K562 (cell line): ENCODE measurements around the gene BBS1.

ENCODE experiments used
- CTCF ChIP-seq, 3 experiments: IDR thresholded peaks in 2 of 3; conservative IDR thresholded peaks in 1 of 3; 2 replicates each; pipeline ENCODE4 v1.5.1; 2011 to 2012; ENCODE audit warnings: low read length in 3 of 3, mild to moderate bottlenecking in 3 of 3, control low read depth in 2 of 3, improper control_type of control experiment in 1 of 3, inconsistent platforms in 1 of 3, low read depth in 1 of 3, mixed read lengths in 1 of 3, moderate library complexity in 1 of 3; ENCODE audit not compliant: insufficient read depth in 2 of 3
- FOXK2 ChIP-seq, 2 experiments: fragments of 450-650 bp; IDR thresholded peaks in 1 of 2; conservative IDR thresholded peaks in 1 of 2; 2 replicates each; pipeline ENCODE4 v1.6.1; 2016; ENCODE audit warnings: low read depth in 2 of 2, mild to moderate bottlenecking in 1 of 2
- GABPB1 ChIP-seq: sonication (generic); formaldehyde crosslinking; IDR thresholded peaks from 2 replicates; pipeline ENCODE4 v1.8.0; 2022; ENCODE audit warnings: mild to moderate bottlenecking, missing genetic modification reagents
- MAFF ChIP-seq: IDR thresholded peaks from 2 replicates; pipeline ENCODE4 v1.6.1; 2012; ENCODE audit warnings: low read length, improper control_type of control experiment
- MEF2D ChIP-seq: conservative IDR thresholded peaks from 2 replicates; pipeline ENCODE4 v1.6.1; 2016; ENCODE audit warnings: low read depth, missing genetic modification characterization, missing compliant biosample characterization
- PHB ChIP-seq: fragments of 250-450 bp; sonication (Bioruptor Pico); IDR thresholded peaks from 2 replicates; pipeline ENCODE4 v1.5.0; 2021
- STAG1 ChIP-seq: sonication (generic); formaldehyde crosslinking; IDR thresholded peaks from 2 replicates; pipeline ENCODE4 v1.5.0; 2020; ENCODE audit warnings: missing genetic modification reagents, borderline replicate concordance
- TRIM28 ChIP-seq: fragments of 450-650 bp; IDR thresholded peaks from 2 replicates; pipeline ENCODE4 v1.6.1; 2017
- ZBED1 ChIP-seq: IDR thresholded peaks from 2 replicates; pipeline ENCODE4 v1.6.1; 2014
- ZFP91 ChIP-seq: sonication (generic); formaldehyde crosslinking; IDR thresholded peaks from 2 replicates; pipeline ENCODE4 v1.8.0; 2022; ENCODE audit warnings: mild to moderate bottlenecking, missing genetic modification reagents
- ZFX ChIP-seq: sonication (generic); formaldehyde crosslinking; IDR thresholded peaks from 2 replicates; pipeline ENCODE4 v1.8.0; 2022; ENCODE audit warnings: mild to moderate bottlenecking, missing genetic modification reagents, moderate library complexity
- ZKSCAN8 ChIP-seq: fragments of 200-800 bp; sonication (Bioruptor generic); IDR thresholded peaks from 2 replicates; pipeline ENCODE4 v1.6.1; 2016; ENCODE audit warnings: missing genetic modification characterization, missing compliant biosample characterization
- ZNF253 ChIP-seq: fragments of 250-450 bp; sonication (Bioruptor Pico); conservative IDR thresholded peaks from 2 replicates; pipeline ENCODE4 v1.6.1; 2021; ENCODE audit warnings: mild to moderate bottlenecking
- ZNF740 ChIP-seq, 3 experiments: fragments of 200-800 bp in 1 of 3; sonication (Bioruptor generic) in 1 of 3; sonication (generic) in 1 of 3; formaldehyde crosslinking in 1 of 3; IDR thresholded peaks; 2 replicates each; pipeline versions ENCODE4 v1.6.1 to v1.8.0; 2016 to 2022; ENCODE audit warnings: mild to moderate bottlenecking in 2 of 3, missing compliant biosample characterization in 2 of 3, missing genetic modification characterization in 2 of 3, missing genetic modification reagents in 1 of 3

DNA sequence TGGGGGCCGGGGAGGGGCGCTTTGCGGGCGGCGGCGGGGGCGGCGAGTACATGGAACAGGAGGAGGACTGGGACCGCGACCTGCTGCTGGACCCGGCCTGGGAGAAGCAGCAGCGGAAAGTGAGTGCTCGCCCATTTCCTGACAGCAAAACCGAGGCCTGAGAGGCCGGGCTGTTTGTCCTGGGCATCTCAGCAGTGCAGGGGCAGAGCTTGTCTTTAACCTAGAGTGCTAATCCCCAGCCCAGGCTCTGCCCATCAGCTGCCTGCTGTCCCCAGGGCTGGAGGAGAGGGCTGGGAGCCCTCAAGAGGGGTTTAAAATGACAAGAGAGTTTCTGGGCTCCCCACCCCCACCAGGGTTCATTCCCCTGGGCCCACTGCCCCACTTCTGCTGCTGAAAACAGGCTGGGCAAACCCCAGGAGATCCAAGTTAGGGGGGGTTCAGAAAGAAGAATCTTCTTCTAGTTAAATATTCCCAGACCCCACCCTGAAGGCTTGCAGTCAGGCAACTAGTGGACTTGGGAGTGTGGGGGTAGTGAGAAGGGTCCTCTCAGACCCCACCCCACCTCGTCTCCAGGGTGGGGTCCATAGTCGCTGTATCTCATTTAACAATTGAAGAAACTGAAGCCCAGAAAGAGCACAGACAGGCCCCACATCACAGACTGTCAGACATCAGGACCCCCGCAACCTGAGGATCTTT is 36.7 kb downstream of the BBS1 start:
- no peak for TF ChIP-seq CTCF (IDR thresholded peaks at IDR 0.05 in 2 of 3, conservative IDR thresholded peaks at IDR 0.05 in 1 of 3; ENCODE audit: insufficient read depth in 2 of 3, low read depth in 1 of 3, low read length in 3 of 3)
- TF ChIP-seq ZFX (CRISPR knock-in tag), result no peak
- no peak for TF ChIP-seq MEF2D
- TF ChIP-seq ZNF740 (CRISPR knock-in tag; IDR thresholded peaks at IDR 0.05), result no peak
- no peak for TF ChIP-seq ZNF740 (tag; IDR thresholded peaks at IDR 0.05)
- no peak for TF ChIP-seq TRIM28
- no peak for TF ChIP-seq MAFF
- no peak for TF ChIP-seq STAG1
- TF ChIP-seq ZKSCAN8, result no peak
- no peak for TF ChIP-seq ZNF253 (CRISPR knock-in tag)
- no peak for TF ChIP-seq ZBED1
- TF ChIP-seq PHB (CRISPR knock-in tag), result no peak
- TF ChIP-seq FOXK2 (conservative IDR thresholded peaks at IDR 0.05 in 1 of 2, IDR thresholded peaks at IDR 0.05 in 1 of 2; ENCODE audit: low read depth in 2 of 2), result no peak
- TF ChIP-seq GABPB1 (CRISPR knock-in tag), result no peak
- TF ChIP-seq ZFP91 (CRISPR knock-in tag), result no peak
